Measurements from ENCODE around the gene PLET1.

The PLET1 gene

DNA sequence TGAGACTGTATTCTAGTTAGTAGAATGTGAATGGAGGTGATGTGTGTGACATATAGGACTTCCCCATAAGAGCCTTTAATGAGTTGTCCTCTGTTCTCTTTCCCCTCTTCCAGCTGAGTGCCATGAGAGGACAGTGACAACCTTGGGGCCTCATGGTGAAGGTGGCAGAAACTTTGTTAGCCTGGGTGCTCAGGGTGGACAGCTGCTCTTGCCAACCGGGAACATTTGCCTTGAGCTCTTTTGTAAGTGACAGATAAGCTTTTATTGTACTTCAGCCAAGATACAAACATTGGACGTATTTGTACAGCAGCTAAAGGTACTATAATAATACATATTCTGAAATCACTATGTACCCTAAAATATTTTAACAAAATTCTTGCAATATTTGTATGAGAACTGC is 33.0 kb upstream of the PLET1 start:
- DNase-seq (ENCODE audit: extremely low read depth, low read depth): no peak
- TF ChIP-seq, protein P1, sequence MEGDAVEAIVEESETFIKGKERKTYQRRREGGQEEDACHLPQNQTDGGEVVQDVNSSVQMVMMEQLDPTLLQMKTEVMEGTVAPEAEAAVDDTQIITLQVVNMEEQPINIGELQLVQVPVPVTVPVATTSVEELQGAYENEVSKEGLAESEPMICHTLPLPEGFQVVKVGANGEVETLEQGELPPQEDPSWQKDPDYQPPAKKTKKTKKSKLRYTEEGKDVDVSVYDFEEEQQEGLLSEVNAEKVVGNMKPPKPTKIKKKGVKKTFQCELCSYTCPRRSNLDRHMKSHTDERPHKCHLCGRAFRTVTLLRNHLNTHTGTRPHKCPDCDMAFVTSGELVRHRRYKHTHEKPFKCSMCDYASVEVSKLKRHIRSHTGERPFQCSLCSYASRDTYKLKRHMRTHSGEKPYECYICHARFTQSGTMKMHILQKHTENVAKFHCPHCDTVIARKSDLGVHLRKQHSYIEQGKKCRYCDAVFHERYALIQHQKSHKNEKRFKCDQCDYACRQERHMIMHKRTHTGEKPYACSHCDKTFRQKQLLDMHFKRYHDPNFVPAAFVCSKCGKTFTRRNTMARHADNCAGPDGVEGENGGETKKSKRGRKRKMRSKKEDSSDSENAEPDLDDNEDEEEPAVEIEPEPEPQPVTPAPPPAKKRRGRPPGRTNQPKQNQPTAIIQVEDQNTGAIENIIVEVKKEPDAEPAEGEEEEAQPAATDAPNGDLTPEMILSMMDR (IDR thresholded peaks at IDR 0.05; ENCODE audit: low read depth, low read length, missing control alignments): no peak
- H3K4me3 ChIP-seq (replicated peaks; ENCODE audit: low read depth, low read length): no peak overlapping the region

DNA sequence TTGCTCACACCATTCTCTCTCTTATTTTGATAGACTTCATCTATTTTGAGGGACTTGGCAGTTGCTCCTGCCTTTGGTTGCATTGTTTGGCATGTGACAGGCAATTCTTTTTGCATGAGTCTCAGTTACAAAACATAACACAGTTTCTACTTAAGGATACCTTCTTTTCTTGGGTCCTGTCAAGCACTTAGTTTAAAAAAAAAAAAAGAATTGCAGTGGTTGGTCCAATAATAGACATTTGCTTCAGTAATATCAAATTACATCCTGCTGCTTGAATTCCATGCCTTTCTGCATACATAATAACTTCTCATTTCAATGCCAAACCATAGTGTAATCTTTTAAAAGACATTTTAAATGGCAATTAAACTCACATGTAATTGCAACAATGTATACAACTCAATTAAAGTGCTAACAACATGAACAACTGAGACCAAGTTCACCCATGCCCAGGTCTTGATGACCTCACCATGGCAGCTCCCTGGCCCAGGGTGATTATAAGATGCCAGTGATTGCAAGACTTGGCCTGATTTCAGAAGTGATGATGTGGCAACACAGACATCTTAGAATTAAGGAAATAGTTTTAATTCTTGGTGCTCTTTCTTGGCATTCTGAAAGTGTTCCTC is 32.2 kb upstream of the PLET1 start:
- H3K4me3 ChIP-seq (replicated peaks; ENCODE audit: low read depth, low read length): no peak overlapping the region
- peak; percentile 36 for DNase-seq (ENCODE audit: extremely low read depth, low read depth)

DNA sequence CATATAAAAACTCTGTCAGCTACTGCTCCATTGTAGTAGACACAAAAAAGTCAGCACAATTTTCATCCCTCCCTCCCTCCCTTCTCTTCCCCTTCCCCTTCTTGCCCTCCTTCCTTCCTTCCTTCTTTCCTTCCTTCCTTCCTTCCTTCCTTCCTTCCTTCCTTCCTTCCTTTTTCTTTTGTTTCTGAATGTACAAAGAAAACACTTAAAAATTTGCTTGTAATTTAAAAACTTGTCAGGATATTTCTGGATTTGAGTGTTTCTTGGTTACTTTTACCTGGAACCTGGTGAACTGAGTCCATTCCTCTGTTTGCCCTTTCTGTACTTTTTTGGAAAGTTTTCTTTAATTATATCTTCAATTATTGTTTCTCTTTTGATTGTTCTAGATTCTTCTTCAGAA is 31.5 kb upstream of the PLET1 start:
- no peak for DNase-seq (ENCODE audit: extremely low read depth, low read depth)
- no peak overlapping the region for H3K4me3 ChIP-seq (replicated peaks; ENCODE audit: low read depth, low read length)
- TF ChIP-seq, protein P1 (IDR thresholded peaks at IDR 0.05; ENCODE audit: low read depth, low read length, missing control alignments): no peak

More for the DNA sequence above, 32.2 kb upstream of the PLET1 start:
- TF ChIP-seq, protein P1 (IDR thresholded peaks at IDR 0.05; ENCODE audit: low read depth, low read length, missing control alignments): no peak

DNA sequence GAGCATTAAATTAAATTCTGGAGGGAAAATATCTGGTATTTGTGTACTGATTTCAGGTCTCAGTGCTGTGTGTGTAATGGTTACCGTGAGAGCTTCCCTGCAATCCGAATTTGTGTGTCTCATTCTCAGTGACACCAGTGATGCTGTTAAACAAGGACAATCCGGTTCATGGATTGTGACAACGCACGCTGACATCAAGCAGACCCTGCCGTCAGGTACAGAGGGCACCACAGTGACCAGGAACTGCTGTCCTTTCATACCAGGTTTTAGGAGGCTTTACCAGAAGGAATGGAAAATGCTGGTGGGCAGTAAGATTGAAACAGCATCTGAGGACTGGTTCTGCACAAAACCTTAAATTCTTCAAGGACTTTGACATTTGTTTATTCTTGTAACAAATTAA is 30.5 kb upstream of the PLET1 start:
- TF ChIP-seq, protein P1 (IDR thresholded peaks at IDR 0.05; ENCODE audit: low read depth, low read length, missing control alignments): no peak
- DNase-seq (ENCODE audit: extremely low read depth, low read depth): no peak
- H3K4me3 ChIP-seq (replicated peaks; ENCODE audit: low read depth, low read length): no peak overlapping the region

DNA sequence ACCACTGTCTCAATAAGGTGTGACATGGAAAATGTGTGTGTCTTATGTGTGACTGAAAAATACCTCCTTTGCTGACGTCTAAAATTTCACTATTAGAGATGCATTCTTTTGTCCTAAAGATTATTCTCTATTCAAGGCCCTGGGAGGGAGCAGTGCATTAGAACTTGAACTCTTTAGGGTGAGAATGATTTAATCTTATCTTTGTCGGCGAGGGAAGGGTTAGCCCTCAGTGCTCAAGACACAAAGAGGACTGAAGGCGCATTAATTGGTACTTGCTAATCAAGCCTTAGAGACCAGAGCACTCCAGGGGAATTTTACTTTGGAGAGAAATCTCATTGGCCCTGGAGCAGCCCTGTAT is 29.8 kb upstream of the PLET1 start:
- no peak for DNase-seq (ENCODE audit: extremely low read depth, low read depth)
- peak overlapping the region; percentile 50 for H3K4me3 ChIP-seq (replicated peaks; ENCODE audit: low read depth, low read length)
- TF ChIP-seq, protein P1 (IDR thresholded peaks at IDR 0.05; ENCODE audit: low read depth, low read length, missing control alignments): no peak

DNA sequence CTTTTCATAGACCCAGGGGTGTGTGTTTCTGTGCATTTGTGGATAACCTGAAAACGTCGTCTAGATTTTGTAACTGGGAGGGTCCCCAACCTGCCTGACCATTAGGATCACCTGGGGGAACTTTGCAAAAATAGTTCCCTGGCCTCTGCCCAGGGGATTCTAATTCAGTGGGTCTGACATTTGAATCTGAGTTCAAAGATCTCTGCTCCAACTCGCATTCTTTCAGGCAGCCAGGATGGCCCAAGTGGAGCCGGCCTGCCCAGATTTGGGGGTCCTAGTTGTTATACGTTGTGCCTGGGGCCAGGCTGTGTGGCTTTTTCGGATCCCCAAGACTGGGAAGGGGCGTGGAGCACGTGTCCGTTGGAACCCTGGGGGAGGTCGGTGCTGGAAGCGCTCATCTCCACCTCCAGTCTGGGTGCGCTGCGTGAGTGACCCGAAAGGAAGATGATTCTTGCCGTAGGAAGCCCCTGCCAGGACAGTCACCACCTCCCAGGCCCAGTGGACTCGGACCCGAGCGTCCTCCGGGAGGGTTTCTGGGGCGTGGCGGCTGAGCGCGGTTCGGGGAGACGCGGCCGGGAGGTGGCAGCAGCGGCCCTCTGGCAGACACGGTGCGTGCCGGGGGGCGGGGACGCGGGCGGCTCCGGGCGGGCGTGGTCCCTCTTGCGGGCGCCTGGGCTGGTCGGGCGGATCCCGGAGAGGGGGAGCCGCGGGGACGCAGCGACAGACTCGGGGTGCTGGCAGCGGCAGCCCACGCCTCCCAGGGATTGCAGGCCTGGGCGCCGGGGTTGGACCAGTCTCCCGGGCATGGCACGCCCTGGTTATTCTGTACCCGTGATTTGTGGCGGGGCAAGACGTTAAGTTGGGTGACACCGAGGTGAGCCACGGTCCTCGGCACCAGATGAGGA is 29.2 kb upstream of the PLET1 start:
- H3K4me3 ChIP-seq (replicated peaks; ENCODE audit: low read depth, low read length): peak overlapping the region; percentile 50
- DNase-seq (ENCODE audit: extremely low read depth, low read depth): no peak
- TF ChIP-seq, protein P1 (IDR thresholded peaks at IDR 0.05; ENCODE audit: low read depth, low read length, missing control alignments): peak; percentile 65

Data from HFF-Myc (cell line).